SIG-M5 treated with dmso at 0.1 percent for 504 hours (cell line): ENCODE results near the gene RBM42.

Source experiments
- DNase-seq: peaks from one replicate; lab custom pipeline; 2025; ENCODE audit not compliant: unreplicated experiment; lab: John Stamatoyannopoulos, UW

RBM42 gene

GRCh38 chr19:35620001-35620400 is 8.8 kb upstream of the RBM42 start:
- DNase-seq: no peak

- DNase-seq: no peak
These were observed 7.1 kb upstream of the RBM42 start for GRCh38 chr19:35621708-35622107.

DNA sequence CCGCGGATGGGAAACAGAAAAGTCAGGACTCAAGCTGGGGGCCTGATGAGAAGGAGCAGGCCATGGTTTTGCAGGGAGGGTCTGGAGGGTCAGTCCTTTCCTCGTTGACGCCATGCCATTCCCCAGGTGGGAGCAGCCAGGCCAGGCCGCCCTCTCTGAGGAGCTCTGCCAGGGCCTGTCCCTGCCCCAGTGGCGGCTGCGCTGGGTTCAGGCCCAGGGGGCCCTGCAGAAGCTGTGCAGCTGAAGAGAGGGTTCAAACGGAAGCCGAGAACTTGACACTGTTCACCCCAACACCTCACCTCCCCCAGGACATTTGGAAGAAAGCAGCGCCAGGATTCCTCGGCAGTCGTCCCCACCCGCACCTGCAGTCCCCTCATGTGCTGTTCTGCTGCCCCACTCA is 6.1 kb upstream of the RBM42 start:
- DNase-seq: no peak

DNA sequence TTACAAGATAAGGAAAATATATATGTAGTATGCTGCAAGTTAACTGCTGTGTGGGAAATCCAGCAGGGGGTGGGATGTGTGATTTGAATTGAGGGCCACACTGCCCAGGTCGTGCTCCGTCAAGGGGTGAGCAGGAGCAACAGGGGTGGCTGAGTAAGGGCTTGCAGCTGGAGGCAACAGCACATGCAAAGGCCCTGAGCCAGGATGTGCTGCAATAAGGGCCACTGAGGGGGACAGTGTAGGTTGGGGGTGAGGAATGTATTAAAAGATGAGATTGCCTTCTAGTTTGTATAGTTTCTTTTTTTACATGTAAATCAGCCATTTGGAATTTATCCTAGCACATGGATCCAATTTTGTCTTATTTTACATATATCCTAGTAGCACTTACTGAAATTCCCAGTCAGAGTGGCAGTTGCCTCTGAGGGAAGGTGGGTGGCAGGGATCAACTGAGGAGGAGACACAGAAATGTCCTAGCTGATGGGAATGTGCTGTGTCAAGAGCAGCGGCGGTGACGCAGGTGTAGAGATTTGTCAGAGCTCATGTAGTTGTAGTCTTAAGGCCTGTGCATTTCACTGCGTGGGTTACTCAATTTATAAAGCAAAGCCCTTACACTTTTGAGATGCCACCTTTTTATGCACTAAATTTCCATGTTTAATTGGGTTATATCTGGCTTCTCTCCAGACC is 5.4 kb upstream of the RBM42 start:
- DNase-seq: no peak

- no peak for DNase-seq
These were observed 622 bp upstream of the RBM42 start for GRCh38 chr19:35628264-35628564.

DNA sequence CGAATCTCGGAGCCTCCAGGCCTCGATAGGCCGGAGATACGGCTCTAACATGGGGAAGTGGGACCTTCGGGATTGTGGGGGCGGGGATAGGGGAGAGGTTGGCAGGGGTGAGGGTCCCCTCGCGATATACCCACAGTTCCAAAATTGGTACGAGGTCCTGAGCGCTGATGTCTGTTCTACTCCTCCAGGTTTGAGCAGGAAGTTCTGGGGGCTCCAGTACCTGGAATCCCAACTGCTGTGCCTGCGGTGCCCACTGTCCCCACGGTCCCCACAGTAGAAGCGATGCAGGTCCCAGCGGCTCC is 447 bp downstream of the RBM42 start:
- no peak for DNase-seq

- DNase-seq: no peak
These were observed 5.0 kb downstream of the RBM42 start for GRCh38 chr19:35633727-35634440.

DNA sequence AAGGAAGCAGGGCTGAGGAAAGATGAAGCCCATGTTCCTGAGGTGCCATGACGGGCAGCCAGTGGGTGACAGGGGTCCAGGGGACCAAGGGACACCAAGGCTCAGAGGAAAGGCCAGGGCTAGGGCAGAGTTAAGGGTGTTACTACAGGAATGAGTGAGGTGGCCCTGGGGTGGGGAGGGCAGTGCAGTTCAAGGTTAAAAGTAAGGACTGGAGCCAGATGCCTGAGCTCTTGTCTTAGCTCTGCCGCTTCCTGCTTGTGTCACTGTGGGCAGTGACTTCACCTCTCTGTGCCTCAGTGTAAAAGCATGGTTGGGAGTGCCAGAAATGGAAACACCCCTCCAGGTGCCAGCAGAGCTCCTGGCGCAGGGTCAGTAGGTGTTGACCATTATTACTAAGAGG is 7.8 kb downstream of the RBM42 start:
- no peak for DNase-seq

DNA sequence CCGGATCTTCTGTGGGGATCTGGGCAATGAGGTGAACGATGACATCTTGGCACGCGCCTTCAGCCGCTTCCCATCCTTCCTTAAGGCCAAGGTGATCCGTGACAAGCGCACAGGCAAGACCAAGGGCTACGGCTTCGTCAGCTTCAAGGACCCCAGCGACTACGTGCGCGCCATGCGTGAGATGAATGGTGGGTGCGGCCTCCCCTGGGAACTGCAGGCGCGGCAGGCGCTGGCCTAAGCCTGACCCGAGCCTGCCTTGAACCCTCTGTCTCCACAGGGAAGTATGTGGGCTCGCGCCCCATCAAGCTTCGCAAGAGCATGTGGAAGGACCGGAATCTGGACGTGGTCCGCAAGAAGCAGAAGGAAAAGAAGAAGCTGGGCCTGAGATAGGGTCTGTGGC is 8.3 kb downstream of the RBM42 start:
- no peak for DNase-seq

DNA sequence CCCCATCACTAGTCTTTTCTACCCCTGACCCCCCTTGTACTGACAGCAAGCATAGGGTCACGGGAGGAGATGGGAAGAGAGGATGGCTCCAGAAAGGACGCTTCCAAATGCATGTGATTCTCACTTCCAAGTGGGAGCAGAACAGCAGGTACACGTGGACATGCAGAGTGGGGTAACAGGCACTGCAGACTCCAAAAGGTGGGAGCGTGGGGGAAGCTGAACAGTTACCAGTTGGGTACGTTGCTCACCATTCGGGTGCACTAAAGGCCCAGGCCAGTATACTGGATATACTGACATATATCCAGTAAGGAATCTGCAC is 10.4 kb downstream of the RBM42 start:
- no peak for DNase-seq

DNA sequence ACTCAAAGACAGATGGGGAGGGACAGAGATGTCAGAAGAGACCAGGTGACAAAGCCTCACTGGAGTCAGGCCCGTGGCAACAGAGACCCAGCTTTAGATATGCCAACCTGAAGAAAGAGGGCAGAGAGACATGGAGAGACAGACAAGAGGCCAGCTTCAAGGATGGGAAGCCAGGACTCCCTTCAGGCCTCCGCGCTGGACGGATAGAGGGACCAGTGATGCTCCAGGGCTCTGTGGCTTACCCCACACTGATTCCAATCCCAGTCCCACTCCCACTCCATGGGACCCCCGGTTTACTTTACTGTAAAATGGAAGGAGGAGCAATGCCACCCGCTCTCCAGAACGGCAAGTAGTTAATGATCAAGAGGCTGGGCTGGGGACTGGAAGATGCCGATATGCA is 11.0 kb downstream of the RBM42 start:
- DNase-seq: no peak

GRCh38 chr19:35641515-35642151 is 12.8 kb downstream of the RBM42 start, which contains the start of gene ETV2:
ETV2 (plus strand) TSS chr19:35641745; CDS start chr19:35642461, 716 bp downstream.
- no peak for DNase-seq

GRCh38 chr19:35642312-35642711 is 13.5 kb downstream of the RBM42 start:
- DNase-seq: no peak

DNA sequence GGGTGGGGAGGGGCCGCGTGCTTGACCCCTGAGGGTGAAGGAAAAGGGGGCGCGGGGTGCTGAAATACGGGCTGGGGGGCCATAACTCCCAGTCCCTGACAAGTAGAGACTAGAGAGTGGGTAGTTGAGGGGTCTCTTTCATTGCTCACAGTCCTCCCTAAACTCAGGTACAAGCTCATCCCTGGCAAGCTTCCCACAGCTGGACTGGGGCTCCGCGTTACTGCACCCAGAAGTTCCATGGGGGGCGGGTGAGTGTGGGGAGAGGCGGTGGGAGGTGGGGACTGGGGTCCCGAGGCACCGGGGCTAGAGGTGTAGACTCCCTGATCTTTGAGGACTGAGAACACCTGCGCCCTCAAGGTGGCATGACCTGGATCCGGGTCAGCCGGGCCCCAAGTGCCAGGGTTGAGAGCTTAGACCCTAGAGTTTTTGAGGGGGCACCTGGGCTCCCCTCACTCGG is 14.0 kb downstream of the RBM42 start:
- DNase-seq: no peak

DNA sequence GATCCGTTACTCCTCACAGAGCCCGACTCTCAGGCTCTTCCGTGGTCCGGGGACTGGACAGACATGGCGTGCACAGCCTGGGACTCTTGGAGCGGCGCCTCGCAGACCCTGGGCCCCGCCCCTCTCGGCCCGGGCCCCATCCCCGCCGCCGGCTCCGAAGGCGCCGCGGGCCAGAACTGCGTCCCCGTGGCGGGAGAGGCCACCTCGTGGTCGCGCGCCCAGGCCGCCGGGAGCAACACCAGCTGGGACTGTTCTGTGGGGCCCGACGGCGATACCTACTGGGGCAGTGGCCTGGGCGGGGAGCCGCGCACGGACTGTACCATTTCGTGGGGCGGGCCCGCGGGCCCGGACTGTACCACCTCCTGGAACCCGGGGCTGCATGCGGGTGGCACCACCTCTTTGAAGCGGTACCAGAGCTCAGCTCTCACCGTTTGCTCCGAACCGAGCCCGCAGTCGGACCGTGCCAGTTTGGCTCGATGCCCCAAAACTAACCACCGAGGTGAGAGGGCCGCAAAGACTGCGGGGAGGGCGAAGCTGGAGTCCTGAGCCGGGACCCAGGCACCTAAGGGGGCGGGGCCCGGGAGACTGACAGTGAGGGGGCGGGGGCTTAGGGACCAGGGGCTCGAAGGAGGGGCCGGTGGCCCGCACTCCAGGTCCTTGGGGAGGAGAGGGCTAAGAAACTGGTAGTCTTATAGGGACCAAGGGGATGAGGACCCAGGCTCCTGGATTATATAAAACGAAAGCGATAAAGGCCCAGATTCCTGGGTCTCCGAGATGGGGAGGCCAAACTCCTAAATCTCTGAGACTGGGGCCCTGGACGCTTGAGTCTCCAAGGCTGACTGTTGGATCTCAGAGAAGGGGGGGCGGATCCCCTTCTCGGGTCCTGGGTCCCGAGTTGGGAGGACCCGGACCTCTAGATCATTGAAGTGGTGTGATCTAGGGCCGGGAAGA is 14.7 kb downstream of the RBM42 start:
- peak; percentile 67 for DNase-seq

DNA sequence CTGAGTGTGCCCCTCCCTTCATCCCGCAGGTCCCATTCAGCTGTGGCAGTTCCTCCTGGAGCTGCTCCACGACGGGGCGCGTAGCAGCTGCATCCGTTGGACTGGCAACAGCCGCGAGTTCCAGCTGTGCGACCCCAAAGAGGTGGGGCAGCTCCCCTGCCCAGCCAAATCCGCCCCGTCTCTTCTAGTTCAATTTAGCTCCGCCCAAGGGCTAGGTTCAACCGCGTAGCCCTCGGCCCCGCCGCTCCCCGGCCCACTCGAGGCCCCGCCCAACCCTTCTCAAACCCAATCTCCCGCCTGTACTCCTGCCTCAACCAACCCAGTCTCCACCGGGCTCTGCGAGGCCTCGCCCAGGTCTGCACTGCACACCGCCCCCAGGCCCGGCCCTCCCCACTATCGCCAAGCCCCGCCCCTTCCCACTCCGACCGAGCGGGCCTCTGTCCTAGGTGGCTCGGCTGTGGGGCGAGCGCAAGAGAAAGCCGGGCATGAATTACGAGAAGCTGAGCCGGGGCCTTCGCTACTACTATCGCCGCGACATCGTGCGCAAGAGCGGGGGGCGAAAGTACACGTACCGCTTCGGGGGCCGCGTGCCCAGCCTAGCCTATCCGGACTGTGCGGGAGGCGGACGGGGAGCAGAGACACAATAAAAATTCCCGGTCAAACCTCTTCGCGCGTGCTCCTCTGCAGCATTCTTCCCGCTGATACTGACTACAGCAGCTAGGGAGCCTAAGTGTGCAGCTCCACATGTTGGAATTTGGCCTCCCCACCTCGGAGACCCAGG is 15.6 kb downstream of the RBM42 start:
- peak; percentile 97 for DNase-seq

GRCh38 chr19:35644987-35645679 is 16.3 kb downstream of the RBM42 start:
- peak; percentile 82 for DNase-seq

- DNase-seq: no peak
These were observed 17.1 kb downstream of the RBM42 start for GRCh38 chr19:35645680-35646511.
